Right lobe of liver (tissue), 6 donors: ENCODE data around the gene FAM236D. TPM values are rescaled to one million over a fixed set of nuclear protein-coding genes. Genes with fewer than 3 reads are reported as not detected.
"Not testable (repeated sequence)": the region's sequence is repeated elsewhere in the genome, so short reads cannot be mapped to it uniquely, and the experiment has no call there.

Experiments
- ATAC-seq, 4 donors: fragments of 200-7000 bp; cut with Tn5 transposase; one replicate each; pipeline ENCODE4 v1.9.1; 2020; ENCODE audit warnings: mild to moderate bottlenecking in 4 of 4, moderate library complexity in 4 of 4
- DNase-seq, 3 donors: peaks; one replicate each; pipeline ENCODE4 v3.0.0-alpha.2; 2020
- H3K27ac ChIP-seq, 3 donors: fragments of 200-600 bp; one replicate each; pipeline ENCODE4 v1.8.0; 2022
- H3K27me3 ChIP-seq, 2 donors: fragments of 200-600 bp; one replicate each; pipeline ENCODE4 v1.8.0; 2022
- H3K36me3 ChIP-seq, 4 donors: fragments of 200-600 bp; sonication (generic) in 1 of 4; one replicate each; pipeline versions ENCODE4 v1.5.1 to v1.8.0; 2017 to 2022; ENCODE audit warnings: control low read depth in 1 of 4
- H3K4me1 ChIP-seq, 4 donors: fragments of 200-600 bp; sonication (generic) in 1 of 4; one replicate each; pipeline versions ENCODE4 v1.5.1 to v1.8.0; 2017 to 2022; ENCODE audit warnings: control low read depth in 1 of 4
- H3K4me3 ChIP-seq, 3 donors: fragments of 200-600 bp; one replicate each; pipeline ENCODE4 v1.8.0; 2022
- H3K9me3 ChIP-seq, 4 donors: fragments of 200-600 bp; sonication (generic) in 1 of 4; one replicate each; pipeline versions ENCODE4 v1.5.1 to v1.8.0; 2017 to 2022; ENCODE audit warnings: control low read depth in 1 of 4
- WGBS: methylation state at CpG from one replicate; pipeline ENCODE4 v1.1.6; 2018; ENCODE audit warnings: low coverage, low lambda C conversion rate; ENCODE audit not compliant: insufficient coverage; ENCODE audit errors: missing lambda C conversion rate; 5-methylcytosine and 5-hydroxymethylcytosine counted together
- intact Hi-C, 2 donors: fragments of 100-400 bp; cut with DNase I; formaldehyde crosslinking; loops; one replicate each; pipeline versions ENCODE4 v1.11.2 to v1.14.1; 2022
- long read RNA-seq: library from polyadenylated mRNA; unstranded; transcript quantifications from one replicate; pipeline ENCODE4 v2.0.0, GENCODE V29; 2019
- total RNA-seq, 6 experiments: library from RNA; depleted of rRNA in 2 of 6; stranded (reverse); fragments of >200 nt in 2 of 6; fragmentation: NEBNext Ultra II Directional in 3 of 6; extraction: Animal tissue kit (Norgen Biotek cat#: 25700) in 3 of 6; gene quantifications; one replicate each; pipeline versions ENCODE4 v1.1.0 to v1.2.4, GENCODE V29; 2016 to 2023
- donor health status: DM: no; HTN: yes; CAD: no.
- donor health status: DM: no; HTN: no; CAD: no.
- donor health status: DM: no; HTN: no; CAD: no.
- donor health status: DM: no; HTN: yes; CAD: no.
- donor health status: DM: no; HTN: yes; CAD: no.

Gene FAM236D
- not detected for total RNA-seq
- long read RNA-seq, result 0 reads

GRCh38 chrX:72808110-72808509 lies at the start of gene FAM236D:
Gene FAM236D (minus strand): TSS chrX:72808210. CDS start chrX:72808110, 100 bp downstream.
- H3K4me3 ChIP-seq, H3K27me3 ChIP-seq, intact Hi-C loops, DNase-seq, H3K27ac ChIP-seq, H3K4me1 ChIP-seq, ATAC-seq, H3K9me3 ChIP-seq, H3K36me3 ChIP-seq: not testable (repeated sequence)
- no CpG with 5 or more reads among the region's 13 CpGs for WGBS

GRCh38 chrX:72837532-72837931 lies 29.5 kb upstream of the FAM236D start:
- H3K9me3 ChIP-seq, H3K27ac ChIP-seq, ATAC-seq, DNase-seq, H3K27me3 ChIP-seq, H3K4me3 ChIP-seq, intact Hi-C loops, H3K36me3 ChIP-seq, H3K4me1 ChIP-seq: not testable (repeated sequence)
- no CpG with 5 or more reads among the region's 2 CpGs for WGBS

DNA sequence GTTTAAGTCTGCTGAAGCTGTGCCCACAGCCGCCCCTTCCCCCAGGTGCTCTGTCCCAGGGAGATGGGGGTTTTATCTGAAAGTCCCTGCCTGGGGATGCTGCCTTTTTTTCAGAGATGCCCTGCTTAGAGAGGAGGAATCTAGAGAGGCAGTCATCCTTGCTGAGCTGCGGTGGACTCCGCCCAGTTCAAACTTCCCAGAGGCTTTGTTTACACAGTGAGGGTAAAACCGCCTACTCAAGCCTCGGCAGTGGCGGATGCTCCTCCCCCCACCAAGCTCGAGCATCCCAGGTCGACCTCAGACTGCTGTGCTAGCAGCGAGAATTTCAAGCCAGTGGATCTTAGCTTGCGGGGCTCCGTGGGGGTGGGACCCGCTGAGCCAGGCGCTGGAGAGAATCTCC lies 22.7 kb upstream of the FAM236D start:
- H3K9me3 ChIP-seq, H3K36me3 ChIP-seq, H3K27me3 ChIP-seq, H3K27ac ChIP-seq, H3K4me1 ChIP-seq, H3K4me3 ChIP-seq, DNase-seq, ATAC-seq, intact Hi-C loops: not testable (repeated sequence)
- WGBS, result no CpG with 5 or more reads among the region's 13 CpGs

DNA sequence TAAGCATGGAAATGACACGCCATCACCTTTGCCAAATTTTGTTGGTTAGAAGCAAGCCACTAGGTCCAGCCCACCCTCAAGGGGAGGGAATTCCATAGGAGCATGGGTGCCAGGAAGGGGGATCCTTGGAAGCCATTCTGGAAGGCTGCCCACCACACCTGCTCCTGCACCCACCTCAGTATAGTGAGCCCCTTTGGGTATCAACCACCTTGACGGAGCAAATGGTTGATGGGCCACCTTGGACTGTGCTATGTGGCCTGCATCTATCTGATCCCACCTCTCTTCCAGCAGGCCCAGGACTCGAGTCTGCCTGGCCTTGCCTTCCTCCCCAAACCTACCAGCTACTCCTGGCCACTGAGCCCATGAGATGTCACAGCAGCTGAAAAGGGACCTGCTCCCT lies 17.6 kb downstream of the FAM236D start:
- H3K36me3 ChIP-seq, H3K27ac ChIP-seq, intact Hi-C loops, H3K4me1 ChIP-seq, H3K9me3 ChIP-seq, H3K4me3 ChIP-seq, H3K27me3 ChIP-seq: not testable (repeated sequence)
- peak in 1 of 4 donors; percentile 29 for ATAC-seq
- WGBS, result no CpG with 5 or more reads among the region's 3 CpGs
- DNase-seq, result peak in 1 of 3 donors; percentile 2

- intact Hi-C loops, H3K9me3 ChIP-seq, H3K36me3 ChIP-seq, H3K4me1 ChIP-seq, H3K27me3 ChIP-seq, H3K4me3 ChIP-seq, ATAC-seq, DNase-seq, H3K27ac ChIP-seq: not testable (repeated sequence)
- WGBS, result no CpG with 5 or more reads among the region's 1 CpG
Observed at GRCh38 chrX:72788142-72788541, 19.9 kb downstream of the FAM236D start.

GRCh38 chrX:72783964-72784363 lies 24.0 kb downstream of the FAM236D start:
- H3K9me3 ChIP-seq, H3K4me1 ChIP-seq, ATAC-seq, intact Hi-C loops, H3K36me3 ChIP-seq, H3K27ac ChIP-seq, DNase-seq, H3K4me3 ChIP-seq, H3K27me3 ChIP-seq: not testable (repeated sequence)
- WGBS, result no CpG with 5 or more reads among the region's 6 CpGs

DNA sequence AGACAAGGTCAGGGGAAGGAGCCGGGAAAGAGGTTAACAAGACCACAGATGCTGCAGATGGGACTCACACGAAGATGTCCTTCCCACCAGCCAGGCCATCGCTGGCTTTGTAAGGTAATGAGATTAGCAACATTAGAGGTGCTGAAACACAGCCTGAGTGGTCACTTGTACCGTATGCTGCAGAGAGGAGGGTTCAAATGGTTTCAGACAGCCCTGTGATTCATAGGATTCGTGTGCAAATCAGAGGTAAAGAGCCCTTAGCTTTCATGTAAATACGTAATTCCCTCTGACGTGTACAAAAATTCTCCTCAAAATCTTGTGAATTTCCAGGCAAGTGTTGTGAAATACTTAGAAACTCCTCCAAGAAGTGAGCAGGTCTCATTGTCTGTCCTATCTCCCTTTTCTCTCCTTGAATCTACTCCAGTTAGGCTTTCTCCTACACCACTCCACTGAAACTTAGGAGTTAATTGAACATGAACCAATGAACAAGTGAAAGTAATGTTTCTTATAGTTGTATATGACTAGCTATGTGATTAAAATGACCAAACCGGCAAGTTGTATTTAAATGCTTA lies 24.6 kb downstream of the FAM236D start:
- H3K36me3 ChIP-seq, H3K27me3 ChIP-seq, H3K4me1 ChIP-seq, H3K27ac ChIP-seq, H3K4me3 ChIP-seq, H3K9me3 ChIP-seq, intact Hi-C loops, ATAC-seq, DNase-seq: not testable (repeated sequence)
- WGBS, result no CpG with 5 or more reads among the region's 8 CpGs

DNA sequence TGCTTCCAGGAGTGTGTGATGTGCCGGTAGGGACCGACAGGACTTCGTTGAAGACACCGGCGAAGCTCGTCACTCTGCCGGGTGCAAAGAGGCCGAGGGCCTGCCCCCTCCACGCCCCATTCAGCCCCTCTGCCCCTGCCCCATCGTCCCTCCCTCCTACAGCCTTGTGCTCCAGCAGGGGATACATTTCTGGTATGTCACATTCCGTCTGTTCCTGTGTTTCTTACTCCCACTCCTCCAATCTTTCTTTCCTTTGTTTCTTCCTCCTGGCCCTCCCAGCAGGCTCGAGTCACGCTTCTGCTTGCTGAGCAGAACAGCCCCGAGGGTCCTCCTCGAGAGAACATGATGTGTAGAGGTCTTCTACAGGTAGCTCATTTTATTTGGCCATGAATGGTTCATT lies 25.4 kb downstream of the FAM236D start, which contains the start of gene FAM236B:
FAM236B (minus strand) TSS at position 101 of the 400 bp plus-strand sequence; CDS start at position 1, 100 bp downstream.
- H3K27ac ChIP-seq, H3K4me3 ChIP-seq, H3K4me1 ChIP-seq, H3K36me3 ChIP-seq, DNase-seq, H3K27me3 ChIP-seq, H3K9me3 ChIP-seq, intact Hi-C loops, ATAC-seq: not testable (repeated sequence)
- no CpG with 5 or more reads among the region's 15 CpGs for WGBS

- H3K27me3 ChIP-seq, H3K36me3 ChIP-seq, intact Hi-C loops, ATAC-seq, H3K4me1 ChIP-seq, DNase-seq, H3K27ac ChIP-seq, H3K9me3 ChIP-seq, H3K4me3 ChIP-seq: not testable (repeated sequence)
- WGBS, result no CpG with 5 or more reads among the region's 6 CpGs
Observed at GRCh38 chrX:72778146-72778545, 29.9 kb downstream of the FAM236D start.

GRCh38 chrX:72777467-72777790 lies 30.6 kb downstream of the FAM236D start:
- ATAC-seq, H3K27me3 ChIP-seq: not testable (repeated sequence)

GRCh38 chrX:72776653-72777466 lies 31.1 kb downstream of the FAM236D start, which contains the start of gene DMRTC1B:
Gene DMRTC1B (plus strand): TSS chrX:72776890. CDS start chrX:72845136, 68,246 bp downstream.
- H3K36me3 ChIP-seq, H3K9me3 ChIP-seq, H3K4me3 ChIP-seq, intact Hi-C loops, H3K27ac ChIP-seq, H3K4me1 ChIP-seq, DNase-seq, H3K27me3 ChIP-seq: not testable (repeated sequence)
- WGBS, result no CpG with 5 or more reads among the region's 44 CpGs
- ATAC-seq, result peak; percentile 37 to 54 (median 44)

More at GRCh38 chrX:72777467-72777790, 30.6 kb downstream of the FAM236D start:
- WGBS, result no CpG with 5 or more reads among the region's 15 CpGs
- intact Hi-C loops, H3K27ac ChIP-seq, H3K36me3 ChIP-seq, H3K4me1 ChIP-seq, H3K9me3 ChIP-seq, DNase-seq, H3K4me3 ChIP-seq: not testable (repeated sequence)
